Islet of Langerhans (tissue), 1 donor: ENCODE measurements around the gene TSPAN7.

ENCODE experiments used
- FAIRE-seq: peaks from one replicate; lab custom pipeline; 2011; peaks lifted over from hg19 to GRCh38; lab: Jason Lieb, UNC

Gene TSPAN7

GRCh38 chrX:38649221-38649620 is 87.9 kb downstream of the TSPAN7 start:
- no peak for FAIRE-seq

GRCh38 chrX:38649674-38650647 is 88.6 kb downstream of the TSPAN7 start:
- FAIRE-seq, result no peak

DNA sequence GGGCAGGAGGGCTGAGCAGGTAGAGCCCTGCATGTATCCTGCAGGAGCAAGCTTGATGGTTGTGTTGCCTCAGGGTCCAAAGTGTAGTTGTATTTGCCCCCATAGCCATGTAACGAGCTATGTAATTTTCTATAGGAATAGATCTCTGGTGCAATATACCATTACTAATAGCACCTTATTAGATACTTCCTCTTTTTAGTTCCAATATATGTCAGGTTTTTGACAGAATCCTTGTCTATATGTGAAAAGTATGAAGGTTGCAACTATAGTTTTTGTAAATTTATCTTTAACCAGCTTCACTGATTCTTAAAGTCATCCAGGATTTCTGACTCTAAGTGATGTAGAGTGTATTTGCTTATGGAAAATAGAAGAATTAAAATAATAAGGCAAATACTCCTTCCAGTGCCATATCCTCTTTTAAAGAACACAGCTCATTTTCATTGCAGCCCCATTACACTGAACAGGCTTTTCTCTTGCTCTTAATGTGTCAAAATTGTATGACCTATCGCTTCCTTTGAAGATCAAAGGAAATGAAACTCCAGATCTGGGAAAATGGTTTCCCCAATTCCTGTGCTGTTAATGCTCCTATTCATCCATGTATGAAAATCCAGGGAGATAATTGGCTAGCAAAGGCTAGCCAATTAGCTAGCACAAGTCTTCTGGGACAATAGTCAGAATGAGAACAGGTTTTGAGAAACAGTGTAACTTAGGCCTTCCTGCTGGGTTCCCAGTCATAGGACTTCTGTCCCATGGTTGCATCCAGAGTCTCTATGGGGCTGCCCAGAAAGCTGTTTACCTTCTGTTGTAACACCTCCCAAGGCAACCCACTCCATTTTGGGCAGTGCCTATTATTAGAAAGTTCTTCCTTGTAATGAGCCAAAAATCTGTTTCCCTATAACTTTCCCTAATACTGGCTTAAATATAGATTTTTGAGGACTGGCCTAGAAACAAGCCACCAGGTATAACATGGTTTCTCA is 90.6 kb downstream of the TSPAN7 start:
- FAIRE-seq, result no peak

- FAIRE-seq, result no peak
Observed at GRCh38 chrX:38652934-38653442, 91.6 kb downstream of the TSPAN7 start.

GRCh38 chrX:38654302-38654701 is 93.0 kb downstream of the TSPAN7 start:
- FAIRE-seq, result peak; percentile 90

GRCh38 chrX:38656350-38656915 is 95.1 kb downstream of the TSPAN7 start:
- FAIRE-seq, result no peak

GRCh38 chrX:38657562-38657961 is 96.2 kb downstream of the TSPAN7 start:
- peak; percentile 91 for FAIRE-seq

- FAIRE-seq, result no peak
Observed at GRCh38 chrX:38660395-38661102, 99.2 kb downstream of the TSPAN7 start.

DNA sequence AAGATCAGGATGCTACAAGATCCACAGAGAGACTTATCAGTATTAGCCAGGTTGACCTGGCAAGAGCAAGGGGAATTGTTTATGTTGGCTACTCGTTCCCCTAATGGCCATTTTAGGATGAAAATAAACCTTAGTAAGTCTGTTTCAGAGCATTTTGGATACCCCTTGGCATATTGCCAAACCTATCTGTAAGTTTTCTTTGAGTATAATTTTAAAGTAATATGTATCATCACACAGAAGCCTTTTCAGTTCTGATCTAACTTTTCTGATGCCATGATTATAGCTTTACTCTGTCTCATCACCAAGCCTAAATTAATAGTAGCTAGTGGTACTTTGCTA is 99.7 kb downstream of the TSPAN7 start:
- no peak for FAIRE-seq

DNA sequence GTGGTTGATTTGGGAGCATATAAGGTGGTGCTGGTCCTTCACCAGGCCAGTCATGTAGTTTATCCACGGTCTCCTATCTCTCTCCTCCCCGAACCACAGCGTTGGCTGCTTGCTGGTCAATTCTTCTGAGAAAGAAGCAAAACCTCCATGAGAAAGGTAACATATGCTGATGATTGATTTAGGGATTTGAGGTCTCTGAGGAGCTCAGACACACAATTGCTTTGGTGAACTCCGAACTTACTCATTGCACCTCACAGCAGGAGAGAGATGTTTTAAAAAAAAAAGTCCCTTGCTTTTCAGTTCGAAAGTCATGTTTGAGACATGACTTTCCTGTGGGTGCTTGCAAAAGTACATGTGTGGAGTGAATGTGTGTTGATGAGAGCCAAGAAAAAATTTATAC is 100.2 kb downstream of the TSPAN7 start:
- FAIRE-seq, result no peak

GRCh38 chrX:38662640-38663039 is 101.3 kb downstream of the TSPAN7 start:
- FAIRE-seq, result no peak

GRCh38 chrX:38664285-38664684 is 102.9 kb downstream of the TSPAN7 start:
- peak; percentile 86 for FAIRE-seq

DNA sequence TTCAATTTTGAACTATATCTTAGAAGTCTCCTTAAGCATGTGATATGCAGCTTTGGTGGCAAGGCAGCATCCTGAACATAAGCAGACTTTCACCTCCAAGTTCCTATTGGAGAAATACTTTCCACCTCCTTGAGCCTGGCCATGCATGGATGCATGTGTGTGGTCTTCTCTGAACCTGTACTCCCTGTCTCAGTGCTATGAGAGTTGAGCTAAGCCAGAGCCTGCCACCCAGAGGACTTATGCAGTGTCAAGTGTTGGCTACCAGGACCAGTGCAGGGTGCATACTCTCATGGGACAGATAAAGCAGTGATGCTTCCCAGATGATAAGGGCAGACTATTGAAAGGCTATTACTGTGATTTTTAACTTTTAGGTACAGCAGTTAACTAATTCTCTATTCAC is 105.6 kb downstream of the TSPAN7 start:
- FAIRE-seq, result no peak

- no peak for FAIRE-seq
Observed at GRCh38 chrX:38668771-38669170, 107.4 kb downstream of the TSPAN7 start.

- FAIRE-seq, result peak; percentile 95
Observed at GRCh38 chrX:38669428-38669827, 108.1 kb downstream of the TSPAN7 start.

- FAIRE-seq, result no peak
Observed at GRCh38 chrX:38672646-38673045, 111.3 kb downstream of the TSPAN7 start.

DNA sequence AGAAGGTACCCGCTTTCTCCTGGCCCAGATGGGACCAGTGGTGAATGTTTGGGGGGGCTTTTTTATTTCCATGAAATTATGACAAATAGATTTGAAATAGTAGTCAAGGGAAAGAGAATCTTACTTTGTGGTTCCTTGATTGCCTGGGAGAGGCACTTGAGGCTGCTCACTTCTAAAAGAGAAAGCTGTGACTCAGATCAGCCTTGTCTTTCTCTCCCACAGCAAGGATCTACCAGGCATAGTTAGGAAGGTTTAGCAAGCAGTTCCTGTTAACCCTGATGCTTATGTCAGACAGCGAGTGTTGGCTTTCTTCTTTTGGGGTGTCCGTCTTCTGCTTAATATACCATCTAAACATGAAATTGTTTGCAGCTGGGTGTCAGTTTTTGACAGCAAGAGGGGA is 114.5 kb downstream of the TSPAN7 start:
- no peak for FAIRE-seq

- FAIRE-seq, result peak; percentile 45
Observed at GRCh38 chrX:38678183-38678582, 116.8 kb downstream of the TSPAN7 start.

GRCh38 chrX:38678821-38679220 is 117.5 kb downstream of the TSPAN7 start:
- no peak for FAIRE-seq

- FAIRE-seq, result peak; percentile 24
Observed at GRCh38 chrX:38679695-38680094, 118.4 kb downstream of the TSPAN7 start.

GRCh38 chrX:38682095-38682494 is 120.8 kb downstream of the TSPAN7 start:
- FAIRE-seq, result no peak

GRCh38 chrX:38692961-38693360 is 131.6 kb downstream of the TSPAN7 start:
- FAIRE-seq, result peak; percentile 61
